Measurements from ENCODE around the gene KDM1B.
"Not testable (repeated sequence)": the region's sequence is repeated elsewhere in the genome, so short reads cannot be mapped to it uniquely, and the experiment has no call there.

The KDM1B gene

GRCh38 chr6:18216411-18216810 lies 61.2 kb downstream of the KDM1B start:
- Mint-ChIP-seq H3K27me3 (ENCODE audit: low read depth) (no peaks in the 10 kb centered on the region), H3K27ac (no peak overlapping the region), H3K36me3 (ENCODE audit: low read depth) (peaks cover 24% of the 10 kb centered on the region), H3K4me3 (no peak overlapping the region), H3K9me3 (no peaks in the 10 kb centered on the region), H3K4me1 (ENCODE audit: low read depth) (peaks cover 9% of the 10 kb centered on the region)

DNA sequence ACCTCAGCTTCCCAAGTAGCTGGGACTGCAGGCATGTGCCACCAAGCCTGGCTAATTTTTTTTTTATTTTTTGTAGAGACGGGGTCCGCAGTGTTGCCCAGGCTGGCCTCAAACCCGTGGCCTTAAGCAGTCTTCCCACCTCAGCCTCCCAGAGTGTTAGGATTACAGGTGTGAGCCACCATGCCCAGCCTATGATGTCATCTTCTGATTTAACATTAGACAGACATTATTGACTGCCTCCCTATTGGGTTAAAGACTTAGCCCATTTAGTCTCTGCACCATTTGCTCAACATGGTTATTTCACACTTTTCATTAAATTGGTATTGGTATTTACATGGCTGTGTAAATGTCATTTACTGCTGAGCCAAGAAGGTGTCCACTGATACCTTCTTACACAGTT lies 63.0 kb downstream of the KDM1B start:
- Mint-ChIP-seq H3K36me3 (ENCODE audit: low read depth) (peaks cover 23% of the 10 kb centered on the region), H3K27ac (no peak overlapping the region)

GRCh38 chr6:18219591-18219990 lies 64.4 kb downstream of the KDM1B start:
- Mint-ChIP-seq H3K27ac (no peak overlapping the region), H3K9me3 (no peaks in the 10 kb centered on the region), H3K36me3 (ENCODE audit: low read depth) (peaks cover 23% of the 10 kb centered on the region), H3K27me3 (ENCODE audit: low read depth) (no peaks in the 10 kb centered on the region), H3K4me3 (no peak overlapping the region), H3K4me1 (ENCODE audit: low read depth) (no peaks in the 10 kb centered on the region)

More for the DNA sequence above, 63.0 kb downstream of the KDM1B start:
- H3K4me1 Mint-ChIP-seq (ENCODE audit: low read depth) = peaks cover 5% of the 10 kb centered on the region
- H3K27me3 Mint-ChIP-seq (ENCODE audit: low read depth) = no peaks in the 10 kb centered on the region
- no peak overlapping the region for H3K4me3 Mint-ChIP-seq
- no peaks in the 10 kb centered on the region for H3K9me3 Mint-ChIP-seq

DNA sequence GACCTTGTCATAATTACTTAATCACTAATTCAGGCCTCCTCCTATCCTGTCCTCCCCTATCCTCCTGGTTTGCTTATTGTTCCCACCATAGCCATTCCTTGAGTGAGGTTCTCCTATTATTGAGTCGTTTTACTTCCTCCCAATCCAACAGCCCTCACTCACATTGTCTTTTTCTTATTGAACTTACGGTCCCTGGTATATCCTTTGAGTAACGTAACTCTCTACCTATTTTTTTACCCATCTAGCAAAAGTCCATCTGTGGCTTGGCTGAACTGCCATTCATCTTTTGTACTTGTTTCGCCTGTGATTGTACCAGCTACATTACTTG lies 66.0 kb downstream of the KDM1B start:
- peaks cover 29% of the 10 kb centered on the region for H3K36me3 Mint-ChIP-seq (ENCODE audit: low read depth)
- H3K27ac Mint-ChIP-seq = no peak overlapping the region
- peaks cover 2% of the 10 kb centered on the region for H3K4me1 Mint-ChIP-seq (ENCODE audit: low read depth)
- H3K9me3 Mint-ChIP-seq = no peaks in the 10 kb centered on the region
- H3K27me3 Mint-ChIP-seq (ENCODE audit: low read depth) = no peaks in the 10 kb centered on the region
- no peak overlapping the region for H3K4me3 Mint-ChIP-seq

- H3K27ac Mint-ChIP-seq = not testable (repeated sequence)
Observed at GRCh38 chr6:18226451-18227105, 71.4 kb downstream of the KDM1B start.

DNA sequence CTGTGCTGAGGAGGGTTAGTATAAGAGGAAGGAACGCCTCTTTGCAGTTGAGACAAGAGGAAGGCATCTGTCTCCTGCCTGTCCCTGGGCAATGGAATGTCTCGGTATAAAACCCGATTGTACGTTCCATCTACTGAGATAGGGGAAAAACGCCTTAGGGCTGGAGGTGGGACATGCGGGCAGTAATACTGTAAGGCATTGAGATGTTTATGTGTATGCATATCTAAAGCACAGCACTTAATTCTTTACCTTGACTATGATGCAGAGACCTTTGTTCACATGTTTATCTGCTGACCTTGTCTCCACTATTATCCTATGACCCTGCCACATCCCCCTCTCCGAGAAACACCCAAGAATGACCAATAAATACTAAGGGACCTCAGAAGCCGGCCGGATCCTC lies 71.9 kb downstream of the KDM1B start:
- peaks cover 51% of the 10 kb centered on the region for H3K36me3 Mint-ChIP-seq (ENCODE audit: low read depth)
- H3K27me3 Mint-ChIP-seq (ENCODE audit: low read depth); H3K27ac Mint-ChIP-seq; H3K4me1 Mint-ChIP-seq (ENCODE audit: low read depth); H3K4me3 Mint-ChIP-seq: not testable (repeated sequence)
- H3K9me3 Mint-ChIP-seq = peaks cover 24% of the 10 kb centered on the region

More at GRCh38 chr6:18226451-18227105, 71.4 kb downstream of the KDM1B start:
- not testable (repeated sequence) for H3K4me3 Mint-ChIP-seq; H3K4me1 Mint-ChIP-seq (ENCODE audit: low read depth); H3K27me3 Mint-ChIP-seq (ENCODE audit: low read depth)
- peaks cover 19% of the 10 kb centered on the region for H3K9me3 Mint-ChIP-seq
- H3K36me3 Mint-ChIP-seq (ENCODE audit: low read depth) = peaks cover 47% of the 10 kb centered on the region

GRCh38 chr6:18228590-18228989 lies 73.4 kb downstream of the KDM1B start:
- H3K27ac Mint-ChIP-seq; H3K27me3 Mint-ChIP-seq (ENCODE audit: low read depth); H3K4me3 Mint-ChIP-seq: not testable (repeated sequence)
- peaks cover 34% of the 10 kb centered on the region for H3K9me3 Mint-ChIP-seq
- peaks cover 15% of the 10 kb centered on the region for H3K4me1 Mint-ChIP-seq (ENCODE audit: low read depth)
- H3K36me3 Mint-ChIP-seq (ENCODE audit: low read depth) = peaks cover 64% of the 10 kb centered on the region

DNA sequence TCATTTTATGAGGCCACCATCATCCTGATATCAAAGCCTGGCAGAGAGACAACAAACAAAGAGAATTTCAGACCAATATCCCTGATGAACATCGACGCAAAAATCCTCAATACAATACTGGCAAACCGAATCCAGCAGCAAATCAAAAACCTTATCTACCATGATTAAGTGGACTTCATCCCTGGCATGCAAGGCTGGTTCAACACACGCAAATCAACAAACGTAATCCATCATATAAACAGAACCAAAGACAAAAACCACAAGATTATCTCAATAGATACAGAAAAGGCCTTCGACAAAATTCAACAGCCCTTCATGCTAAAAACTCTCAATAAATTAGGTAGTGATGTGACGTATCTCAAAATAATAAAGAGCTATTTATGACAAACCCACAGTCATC lies 76.6 kb downstream of the KDM1B start:
- peaks cover 13% of the 10 kb centered on the region for H3K4me1 Mint-ChIP-seq (ENCODE audit: low read depth)
- H3K36me3 Mint-ChIP-seq (ENCODE audit: low read depth) = peaks cover 85% of the 10 kb centered on the region
- H3K27me3 Mint-ChIP-seq (ENCODE audit: low read depth); H3K4me3 Mint-ChIP-seq; H3K27ac Mint-ChIP-seq: not testable (repeated sequence)
- H3K9me3 Mint-ChIP-seq = peaks cover 44% of the 10 kb centered on the region

- Mint-ChIP-seq H3K36me3 (ENCODE audit: low read depth) (peaks cover 84% of the 10 kb centered on the region), H3K4me1 (ENCODE audit: low read depth) (peaks cover 10% of the 10 kb centered on the region), H3K9me3 (peaks cover 44% of the 10 kb centered on the region)
- H3K27me3 Mint-ChIP-seq (ENCODE audit: low read depth); H3K27ac Mint-ChIP-seq; H3K4me3 Mint-ChIP-seq: not testable (repeated sequence)
Observed at GRCh38 chr6:18233770-18234169, 78.5 kb downstream of the KDM1B start.

DNA sequence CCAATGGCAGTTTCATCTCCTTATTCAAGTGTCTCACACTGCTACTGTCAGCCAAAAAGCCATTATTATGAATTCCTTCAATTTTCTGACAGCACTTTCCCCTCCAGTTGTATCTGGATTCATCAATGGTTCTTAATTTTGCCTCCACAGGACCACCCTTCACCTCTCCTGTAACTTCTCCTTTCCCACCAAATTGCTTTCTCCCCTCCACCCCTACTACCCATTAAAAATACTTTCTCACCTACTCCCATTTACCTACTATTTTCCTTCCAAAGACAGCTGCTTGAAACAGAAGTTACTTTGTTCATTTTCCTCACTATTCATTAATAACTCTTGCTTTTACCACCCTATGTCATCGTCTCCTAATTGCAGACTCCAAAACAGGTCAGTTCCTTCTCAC lies 79.3 kb downstream of the KDM1B start:
- Mint-ChIP-seq H3K4me3 (no peak overlapping the region), H3K36me3 (ENCODE audit: low read depth) (peaks cover 80% of the 10 kb centered on the region), H3K27me3 (ENCODE audit: low read depth) (no peaks in the 10 kb centered on the region), H3K27ac (no peak overlapping the region), H3K4me1 (ENCODE audit: low read depth) (peaks cover 10% of the 10 kb centered on the region), H3K9me3 (peaks cover 40% of the 10 kb centered on the region)

DNA sequence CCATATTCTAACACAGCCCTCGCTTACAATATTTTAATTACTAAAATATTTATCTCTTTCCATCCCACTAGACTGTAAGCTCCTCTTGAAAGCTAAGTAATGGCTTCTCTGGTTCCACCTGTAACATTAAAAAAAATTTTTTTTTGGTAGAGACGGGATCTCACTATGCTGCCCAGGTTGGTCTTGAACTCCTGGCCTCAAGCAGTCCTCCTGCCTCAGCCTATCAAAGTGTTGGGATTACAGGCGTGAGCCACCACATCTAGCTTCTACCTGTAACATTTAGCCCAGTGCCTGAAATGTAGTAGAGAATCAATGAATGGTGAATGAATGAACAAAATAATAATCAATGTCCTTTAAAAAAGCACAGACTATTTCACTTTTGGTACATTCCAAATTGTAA lies 80.3 kb downstream of the KDM1B start:
- no peak overlapping the region for H3K4me3 Mint-ChIP-seq
- H3K9me3 Mint-ChIP-seq = peaks cover 36% of the 10 kb centered on the region
- H3K4me1 Mint-ChIP-seq (ENCODE audit: low read depth) = peaks cover 8% of the 10 kb centered on the region
- no peak overlapping the region for H3K27ac Mint-ChIP-seq
- no peaks in the 10 kb centered on the region for H3K27me3 Mint-ChIP-seq (ENCODE audit: low read depth)
- H3K36me3 Mint-ChIP-seq (ENCODE audit: low read depth) = peaks cover 72% of the 10 kb centered on the region

DNA sequence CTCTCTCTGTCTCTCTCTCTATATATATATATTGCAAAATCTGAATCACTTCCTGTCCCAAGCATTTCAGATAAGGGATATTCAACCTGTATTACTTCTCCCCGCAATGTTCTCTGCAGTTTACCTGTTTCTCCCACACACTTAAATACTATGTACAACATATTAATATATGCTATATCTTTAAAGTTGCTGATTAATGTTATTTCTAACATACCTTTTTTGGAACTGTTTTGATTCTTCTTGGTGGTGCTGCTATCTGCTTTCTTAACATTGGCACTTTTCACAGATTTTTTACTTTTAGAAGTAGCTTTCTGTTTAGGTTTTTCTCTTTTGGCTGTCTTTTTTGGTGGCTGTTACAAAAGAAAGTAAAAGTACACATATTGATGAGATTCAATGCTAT lies 81.9 kb downstream of the KDM1B start:
- Mint-ChIP-seq H3K4me1 (ENCODE audit: low read depth) (peaks cover 18% of the 10 kb centered on the region), H3K36me3 (ENCODE audit: low read depth) (peaks cover 60% of the 10 kb centered on the region), H3K27ac (no peak overlapping the region), H3K4me3 (no peak overlapping the region), H3K27me3 (ENCODE audit: low read depth) (no peaks in the 10 kb centered on the region), H3K9me3 (peaks cover 20% of the 10 kb centered on the region)

GRCh38 chr6:18240230-18240629 lies 85.0 kb downstream of the KDM1B start:
- H3K4me3 Mint-ChIP-seq = no peak overlapping the region
- H3K27me3 Mint-ChIP-seq (ENCODE audit: low read depth) = no peaks in the 10 kb centered on the region
- peaks cover 31% of the 10 kb centered on the region for H3K4me1 Mint-ChIP-seq (ENCODE audit: low read depth)
- no peaks in the 10 kb centered on the region for H3K9me3 Mint-ChIP-seq
- no peak overlapping the region for H3K27ac Mint-ChIP-seq
- peaks cover 56% of the 10 kb centered on the region for H3K36me3 Mint-ChIP-seq (ENCODE audit: low read depth)

GRCh38 chr6:18241208-18242038 lies 86.2 kb downstream of the KDM1B start:
- Mint-ChIP-seq H3K27me3 (ENCODE audit: low read depth) (no peaks in the 10 kb centered on the region), H3K36me3 (ENCODE audit: low read depth) (peaks cover 56% of the 10 kb centered on the region), H3K9me3 (no peaks in the 10 kb centered on the region), H3K4me3 (peak overlapping the region; percentile 8), H3K27ac (peak overlapping the region; percentile 23), H3K4me1 (ENCODE audit: low read depth) (peaks cover 39% of the 10 kb centered on the region)

DNA sequence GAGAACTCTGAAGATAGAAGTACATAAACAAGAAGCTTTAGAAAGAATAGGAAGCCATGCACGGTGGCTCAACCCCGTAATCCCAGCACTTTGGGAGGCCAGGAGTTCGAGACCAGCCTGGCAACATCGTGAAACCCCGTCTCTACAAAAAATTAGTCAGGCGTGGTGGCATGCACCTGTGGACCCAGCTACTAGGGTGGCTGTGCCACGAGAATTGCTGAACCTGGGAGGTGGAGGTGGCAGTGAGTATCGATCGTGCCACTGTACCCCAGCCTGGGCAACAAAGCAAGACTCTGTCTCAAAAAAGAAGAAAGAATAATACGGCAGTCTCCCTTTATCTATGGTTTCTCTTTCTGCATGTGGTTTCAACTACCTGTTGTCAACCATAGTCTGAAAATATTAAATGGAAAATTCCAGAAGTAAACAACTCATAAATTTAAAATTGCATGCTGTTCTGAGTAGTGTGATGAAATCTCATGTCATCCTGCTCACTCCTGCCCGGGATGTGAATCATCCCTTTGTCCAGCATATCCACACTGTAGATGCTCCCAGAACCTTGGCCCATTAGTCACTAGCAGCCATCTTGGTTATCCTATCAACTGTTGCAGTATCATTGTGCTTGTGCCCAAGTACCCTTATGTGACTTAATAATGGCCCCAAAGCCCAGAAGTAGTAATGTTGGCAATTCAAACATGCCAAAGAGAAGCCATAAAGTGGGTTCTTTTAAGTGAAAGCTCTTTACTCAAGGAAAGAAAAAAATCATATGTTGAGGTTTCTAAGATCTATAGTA lies 87.0 kb downstream of the KDM1B start:
- Mint-ChIP-seq H3K4me1 (ENCODE audit: low read depth) (peaks cover 45% of the 10 kb centered on the region), H3K27me3 (ENCODE audit: low read depth) (no peaks in the 10 kb centered on the region), H3K9me3 (no peaks in the 10 kb centered on the region), H3K36me3 (ENCODE audit: low read depth) (peaks cover 56% of the 10 kb centered on the region), H3K4me3 (no peak overlapping the region), H3K27ac (peak overlapping the region; percentile 74)
